GM18909 (cell line): ENCODE data around the gene ZNF678.
"Not testable (repeated sequence)": the region's sequence is repeated elsewhere in the genome, so short reads cannot be mapped to it uniquely, and the experiment has no call there.

Source experiments
- ATAC-seq: cut with Tn5 transposase; IDR thresholded peaks from one replicate; pipeline ENCODE4 v1.9.1; 2021; ENCODE audit warnings: mild to moderate bottlenecking; ENCODE audit not compliant: unreplicated experiment, poor library complexity

Gene ZNF678

GRCh38 chr1:227589777-227590176, 26.4 kb downstream of the ZNF678 start:
- ATAC-seq, result not testable (repeated sequence)

- ATAC-seq, result not testable (repeated sequence)
These were observed 32.9 kb downstream of the ZNF678 start for GRCh38 chr1:227596222-227596621.

GRCh38 chr1:227603327-227603726, 40.0 kb downstream of the ZNF678 start:
- ATAC-seq, result no peak

- no peak for ATAC-seq
These were observed 41.1 kb downstream of the ZNF678 start for GRCh38 chr1:227604446-227604845.

- not testable (repeated sequence) for ATAC-seq
These were observed 42.9 kb downstream of the ZNF678 start for GRCh38 chr1:227606271-227606670.

- no peak for ATAC-seq
These were observed 44.1 kb downstream of the ZNF678 start for GRCh38 chr1:227607336-227607898.

GRCh38 chr1:227612658-227613057, 49.3 kb downstream of the ZNF678 start:
- ATAC-seq, result no peak

GRCh38 chr1:227613526-227613925, 50.2 kb downstream of the ZNF678 start:
- ATAC-seq, result no peak

- no peak for ATAC-seq
These were observed 57.9 kb downstream of the ZNF678 start for GRCh38 chr1:227621211-227621610.

- no peak for ATAC-seq
These were observed 59.6 kb downstream of the ZNF678 start for GRCh38 chr1:227622739-227623475.

- no peak for ATAC-seq
These were observed 69.0 kb downstream of the ZNF678 start for GRCh38 chr1:227632325-227632724.

- no peak for ATAC-seq
These were observed 72.2 kb downstream of the ZNF678 start for GRCh38 chr1:227635596-227635995.

- no peak for ATAC-seq
These were observed 91.1 kb downstream of the ZNF678 start for GRCh38 chr1:227654431-227654830.

GRCh38 chr1:227654858-227655752, 91.7 kb downstream of the ZNF678 start:
- ATAC-seq, result no peak

GRCh38 chr1:227661495-227661894, 98.1 kb downstream of the ZNF678 start:
- no peak for ATAC-seq

- ATAC-seq, result no peak
These were observed 99.6 kb downstream of the ZNF678 start for GRCh38 chr1:227662933-227663332.

- ATAC-seq, result no peak
These were observed 102.9 kb downstream of the ZNF678 start for GRCh38 chr1:227666286-227666685.

- no peak for ATAC-seq
These were observed 110.1 kb downstream of the ZNF678 start for GRCh38 chr1:227673441-227673840.

- no peak for ATAC-seq
These were observed 122.5 kb downstream of the ZNF678 start for GRCh38 chr1:227685807-227686206.

GRCh38 chr1:227697321-227697864, 134.0 kb downstream of the ZNF678 start:
- no peak for ATAC-seq

- not testable (repeated sequence) for ATAC-seq
These were observed 138.3 kb downstream of the ZNF678 start for GRCh38 chr1:227701631-227702030.
